Measurements from ENCODE around the gene STARD3NL.

Gene STARD3NL

GRCh38 chr7:38192327-38192726 lies 14.3 kb downstream of the STARD3NL start:
- no peak overlapping the region for H3K4me3 ChIP-seq (ENCODE audit: severe bottlenecking)
- ATAC-seq (ENCODE audit: low read depth) = no peak
- no peak for DNase-seq (ENCODE audit: low spot score)
- H3K9me3 ChIP-seq (ENCODE audit: severe bottlenecking) = peaks cover 3% of the 10 kb centered on the region
- peaks cover 27% of the 10 kb centered on the region for H3K4me1 ChIP-seq (ENCODE audit: insufficient read depth, poor library complexity, severe bottlenecking)
- no peaks in the 10 kb centered on the region for H3K27me3 ChIP-seq (ENCODE audit: insufficient read depth, poor library complexity, severe bottlenecking)
- no peak overlapping the region for H3K27ac ChIP-seq (ENCODE audit: poor library complexity, severe bottlenecking)
- TF ChIP-seq, protein P1, sequence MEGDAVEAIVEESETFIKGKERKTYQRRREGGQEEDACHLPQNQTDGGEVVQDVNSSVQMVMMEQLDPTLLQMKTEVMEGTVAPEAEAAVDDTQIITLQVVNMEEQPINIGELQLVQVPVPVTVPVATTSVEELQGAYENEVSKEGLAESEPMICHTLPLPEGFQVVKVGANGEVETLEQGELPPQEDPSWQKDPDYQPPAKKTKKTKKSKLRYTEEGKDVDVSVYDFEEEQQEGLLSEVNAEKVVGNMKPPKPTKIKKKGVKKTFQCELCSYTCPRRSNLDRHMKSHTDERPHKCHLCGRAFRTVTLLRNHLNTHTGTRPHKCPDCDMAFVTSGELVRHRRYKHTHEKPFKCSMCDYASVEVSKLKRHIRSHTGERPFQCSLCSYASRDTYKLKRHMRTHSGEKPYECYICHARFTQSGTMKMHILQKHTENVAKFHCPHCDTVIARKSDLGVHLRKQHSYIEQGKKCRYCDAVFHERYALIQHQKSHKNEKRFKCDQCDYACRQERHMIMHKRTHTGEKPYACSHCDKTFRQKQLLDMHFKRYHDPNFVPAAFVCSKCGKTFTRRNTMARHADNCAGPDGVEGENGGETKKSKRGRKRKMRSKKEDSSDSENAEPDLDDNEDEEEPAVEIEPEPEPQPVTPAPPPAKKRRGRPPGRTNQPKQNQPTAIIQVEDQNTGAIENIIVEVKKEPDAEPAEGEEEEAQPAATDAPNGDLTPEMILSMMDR (IDR thresholded peaks at IDR 0.05; ENCODE audit: poor library complexity, severe bottlenecking) = no peak
- peaks cover 7% of the 10 kb centered on the region; the same call in 1 of the 2 replicates for H3K36me3 ChIP-seq (ENCODE audit: low read depth)

DNA sequence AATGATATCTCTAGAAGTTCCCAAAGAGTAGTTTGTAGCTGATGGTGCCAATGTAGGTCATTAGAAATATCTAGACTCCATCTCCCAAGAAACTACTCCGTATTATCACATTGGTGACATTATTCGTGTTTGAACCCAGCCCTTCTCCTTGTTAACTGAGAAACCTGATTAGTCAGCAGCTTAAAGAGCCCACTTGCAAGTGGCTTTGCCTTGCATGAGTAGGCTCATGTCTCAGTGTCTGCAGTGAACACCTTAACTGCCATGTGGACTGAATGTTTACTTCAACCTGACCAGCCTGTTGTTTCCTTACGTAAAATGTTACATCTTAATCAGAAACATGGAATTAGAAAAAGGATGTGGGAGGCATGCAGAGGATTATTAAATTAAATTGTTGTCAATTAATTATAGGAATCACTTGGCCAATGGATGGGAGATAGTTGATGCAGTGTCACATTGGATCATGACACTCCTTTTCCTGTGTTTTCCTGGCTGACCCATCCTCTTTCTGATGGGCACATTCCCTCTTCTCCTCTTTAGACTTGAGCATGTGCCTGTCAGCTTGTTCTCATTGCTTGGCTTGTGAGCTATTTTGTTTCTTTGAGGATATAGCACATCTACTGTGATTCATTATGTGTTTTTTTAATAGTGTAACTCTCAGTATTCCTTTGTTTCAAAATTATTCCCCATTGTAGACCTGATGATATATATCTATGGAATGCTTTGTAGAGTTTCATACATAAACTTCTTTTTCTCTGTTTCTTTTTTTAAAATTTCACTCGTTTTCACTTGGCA lies 18.0 kb downstream of the STARD3NL start:
- peaks cover 7% of the 10 kb centered on the region; the same call in 1 of the 2 replicates for H3K36me3 ChIP-seq (ENCODE audit: low read depth)
- peaks cover 3% of the 10 kb centered on the region for H3K9me3 ChIP-seq (ENCODE audit: severe bottlenecking)
- H3K4me1 ChIP-seq (ENCODE audit: insufficient read depth, poor library complexity, severe bottlenecking) = peaks cover 22% of the 10 kb centered on the region
- no peak overlapping the region for H3K4me3 ChIP-seq (ENCODE audit: severe bottlenecking)
- H3K27me3 ChIP-seq (ENCODE audit: insufficient read depth, poor library complexity, severe bottlenecking) = no peaks in the 10 kb centered on the region
- peak; percentile 84 for ATAC-seq (ENCODE audit: low read depth)
- DNase-seq (ENCODE audit: low spot score) = no peak
- H3K27ac ChIP-seq (ENCODE audit: poor library complexity, severe bottlenecking) = peak overlapping the region; percentile 44
- TF ChIP-seq, protein P1 (IDR thresholded peaks at IDR 0.05; ENCODE audit: poor library complexity, severe bottlenecking) = no peak

DNA sequence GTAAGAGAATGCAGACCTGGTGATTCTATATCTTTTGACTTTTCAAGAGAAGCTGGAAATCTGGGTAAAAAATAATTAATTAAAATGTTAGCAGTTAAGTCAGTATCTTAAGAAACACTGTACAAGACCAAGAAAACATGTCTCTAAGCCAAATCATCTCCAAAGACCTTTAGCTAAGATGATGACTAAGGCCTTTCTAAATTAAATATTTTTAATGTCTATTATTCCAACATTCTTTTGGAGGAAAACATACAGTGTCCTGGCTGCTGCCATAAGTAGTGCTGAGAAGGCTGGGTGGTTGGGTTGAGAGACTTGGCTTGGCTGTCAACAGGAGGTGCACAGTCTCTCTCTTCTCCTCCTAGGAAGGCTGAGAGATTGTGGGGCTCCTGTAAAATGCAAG lies 20.3 kb downstream of the STARD3NL start:
- Histone ChIP-seq H3K4me3 (ENCODE audit: severe bottlenecking) (no peak overlapping the region), H3K27ac (ENCODE audit: poor library complexity, severe bottlenecking) (no peak overlapping the region), H3K4me1 (ENCODE audit: insufficient read depth, poor library complexity, severe bottlenecking) (peaks cover 22% of the 10 kb centered on the region), H3K27me3 (ENCODE audit: insufficient read depth, poor library complexity, severe bottlenecking) (no peaks in the 10 kb centered on the region), H3K36me3 (ENCODE audit: low read depth) (peaks cover 11% of the 10 kb centered on the region), H3K9me3 (ENCODE audit: severe bottlenecking) (no peaks in the 10 kb centered on the region)
- DNase-seq (ENCODE audit: low spot score) = no peak
- TF ChIP-seq, protein P1 (IDR thresholded peaks at IDR 0.05; ENCODE audit: poor library complexity, severe bottlenecking) = no peak
- no peak for ATAC-seq (ENCODE audit: low read depth)

GRCh38 chr7:38199154-38199553 lies 21.1 kb downstream of the STARD3NL start:
- Histone ChIP-seq H3K27ac (ENCODE audit: poor library complexity, severe bottlenecking) (no peak overlapping the region), H3K9me3 (ENCODE audit: severe bottlenecking) (no peaks in the 10 kb centered on the region), H3K4me3 (ENCODE audit: severe bottlenecking) (no peak overlapping the region), H3K4me1 (ENCODE audit: insufficient read depth, poor library complexity, severe bottlenecking) (peaks cover 22% of the 10 kb centered on the region), H3K27me3 (ENCODE audit: insufficient read depth, poor library complexity, severe bottlenecking) (no peaks in the 10 kb centered on the region), H3K36me3 (ENCODE audit: low read depth) (peaks cover 11% of the 10 kb centered on the region)
- TF ChIP-seq, protein P1 (IDR thresholded peaks at IDR 0.05; ENCODE audit: poor library complexity, severe bottlenecking) = no peak
- ATAC-seq (ENCODE audit: low read depth) (no peak), DNase-seq (ENCODE audit: low spot score) (no peak)

DNA sequence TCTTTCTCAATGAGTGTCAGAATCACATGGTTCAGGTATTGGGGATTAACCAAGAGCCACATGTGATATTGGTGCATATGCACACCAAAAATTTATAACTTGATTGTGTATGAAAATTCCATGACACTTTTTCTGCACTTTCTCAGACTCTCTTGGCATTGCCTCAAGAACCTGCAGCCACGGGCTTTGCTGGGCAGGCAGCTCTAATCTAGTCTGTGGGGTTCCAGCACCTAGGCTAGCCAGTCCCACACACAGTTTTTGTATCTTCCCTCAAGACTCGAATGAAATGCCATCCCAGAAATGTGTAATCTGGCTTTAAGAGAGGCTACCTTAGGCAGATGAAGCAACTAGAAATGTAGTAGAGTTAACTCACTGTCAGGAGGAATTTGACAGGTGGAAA lies 21.7 kb downstream of the STARD3NL start:
- H3K9me3 ChIP-seq (ENCODE audit: severe bottlenecking) = no peaks in the 10 kb centered on the region
- ATAC-seq (ENCODE audit: low read depth) (no peak), DNase-seq (ENCODE audit: low spot score) (no peak)
- H3K4me3 ChIP-seq (ENCODE audit: severe bottlenecking) = no peak overlapping the region
- no peak overlapping the region for H3K27ac ChIP-seq (ENCODE audit: poor library complexity, severe bottlenecking)
- H3K27me3 ChIP-seq (ENCODE audit: insufficient read depth, poor library complexity, severe bottlenecking) = no peaks in the 10 kb centered on the region
- TF ChIP-seq, protein P1 (IDR thresholded peaks at IDR 0.05; ENCODE audit: poor library complexity, severe bottlenecking) = no peak
- peaks cover 22% of the 10 kb centered on the region for H3K4me1 ChIP-seq (ENCODE audit: insufficient read depth, poor library complexity, severe bottlenecking)
- peaks cover 11% of the 10 kb centered on the region for H3K36me3 ChIP-seq (ENCODE audit: low read depth)

Measured in RWPE2 (cell line).